WERI-Rb-1 (cell line): Measurements from ENCODE around the gene HOXA9.

Experiments
- DNase-seq: peaks from one replicate; pipeline ENCODE4 v3.0.0-alpha.2; 2020
- H3K27ac ChIP-seq: fragments of 250-450 bp; sonication (Bioruptor Pico); 2 replicates; pipeline ENCODE4 v1.5.1; 2020; ENCODE audit warnings: mild to moderate bottlenecking, moderate library complexity
- H3K27me3 ChIP-seq: fragments of 250-450 bp; sonication (Bioruptor Pico); 2 replicates; pipeline ENCODE4 v1.5.1; 2021; ENCODE audit warnings: mild to moderate bottlenecking, low read depth, moderate library complexity; ENCODE audit not compliant: insufficient read depth, severe bottlenecking
- H3K36me3 ChIP-seq: fragments of 250-450 bp; sonication (Bioruptor Pico); 2 replicates; pipeline ENCODE4 v1.5.1; 2020; ENCODE audit warnings: mild to moderate bottlenecking, moderate library complexity
- H3K4me3 ChIP-seq: 2 replicates; pipeline ENCODE4 v1.5.1; 2011; ENCODE audit warnings: low read depth, mild to moderate bottlenecking, control low read depth, low read length
- H3K9me3 ChIP-seq: fragments of 250-450 bp; sonication (Bioruptor Pico); 2 replicates; pipeline ENCODE4 v1.5.1; 2021; ENCODE audit warnings: mild to moderate bottlenecking, moderate library complexity; ENCODE audit not compliant: severe bottlenecking
- TF ChIP-seq, protein P1 (sequence below): IDR thresholded peaks from 2 replicates; pipeline ENCODE4 v1.5.1; 2011; ENCODE audit warnings: low read depth, mild to moderate bottlenecking, control low read depth, inconsistent platforms, low read length

Gene HOXA9

DNA sequence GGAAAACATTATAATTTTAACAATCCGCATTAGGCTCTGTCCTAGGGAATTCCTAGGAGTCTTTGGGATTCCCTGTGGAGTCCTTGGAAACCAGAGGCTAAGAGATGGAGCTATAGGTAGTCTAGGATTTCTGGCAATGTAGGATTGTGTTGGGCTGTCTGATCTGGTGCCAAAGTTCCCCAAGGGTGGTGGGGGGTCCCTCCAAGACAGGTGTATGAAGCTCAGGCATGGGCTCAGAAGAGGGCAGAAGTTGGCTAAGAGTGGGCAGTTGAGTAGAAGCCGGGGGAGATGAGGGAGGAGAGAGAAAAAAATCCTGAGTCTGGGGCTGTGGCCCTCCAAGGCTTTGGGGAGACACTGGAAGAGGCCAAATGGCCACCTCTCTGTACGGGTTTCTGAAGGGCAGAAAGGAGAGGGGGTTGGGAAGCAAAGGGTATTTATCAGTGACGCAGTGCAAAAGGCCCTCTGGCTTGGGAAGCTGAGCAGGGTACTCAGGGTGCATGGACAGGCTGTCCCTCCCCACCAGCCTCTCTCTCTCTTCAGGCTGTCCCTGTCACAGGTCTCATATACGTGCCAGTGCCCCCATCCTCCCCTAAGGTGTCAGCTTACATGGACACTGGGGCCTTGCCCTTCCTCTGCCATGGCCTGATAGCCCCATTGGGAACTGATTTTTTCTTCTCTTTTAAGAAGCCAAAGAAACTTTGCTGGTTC is 18.7 kb downstream of the HOXA9 start:
- Histone ChIP-seq H3K27ac (no peak overlapping the region), H3K4me3 (no peak overlapping the region), H3K9me3 (no peaks in the 10 kb centered on the region), H3K27me3 (peaks cover 58% of the 10 kb centered on the region), H3K36me3 (no peaks in the 10 kb centered on the region)
- TF ChIP-seq, protein P1, sequence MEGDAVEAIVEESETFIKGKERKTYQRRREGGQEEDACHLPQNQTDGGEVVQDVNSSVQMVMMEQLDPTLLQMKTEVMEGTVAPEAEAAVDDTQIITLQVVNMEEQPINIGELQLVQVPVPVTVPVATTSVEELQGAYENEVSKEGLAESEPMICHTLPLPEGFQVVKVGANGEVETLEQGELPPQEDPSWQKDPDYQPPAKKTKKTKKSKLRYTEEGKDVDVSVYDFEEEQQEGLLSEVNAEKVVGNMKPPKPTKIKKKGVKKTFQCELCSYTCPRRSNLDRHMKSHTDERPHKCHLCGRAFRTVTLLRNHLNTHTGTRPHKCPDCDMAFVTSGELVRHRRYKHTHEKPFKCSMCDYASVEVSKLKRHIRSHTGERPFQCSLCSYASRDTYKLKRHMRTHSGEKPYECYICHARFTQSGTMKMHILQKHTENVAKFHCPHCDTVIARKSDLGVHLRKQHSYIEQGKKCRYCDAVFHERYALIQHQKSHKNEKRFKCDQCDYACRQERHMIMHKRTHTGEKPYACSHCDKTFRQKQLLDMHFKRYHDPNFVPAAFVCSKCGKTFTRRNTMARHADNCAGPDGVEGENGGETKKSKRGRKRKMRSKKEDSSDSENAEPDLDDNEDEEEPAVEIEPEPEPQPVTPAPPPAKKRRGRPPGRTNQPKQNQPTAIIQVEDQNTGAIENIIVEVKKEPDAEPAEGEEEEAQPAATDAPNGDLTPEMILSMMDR: no peak
- DNase-seq: no peak

DNA sequence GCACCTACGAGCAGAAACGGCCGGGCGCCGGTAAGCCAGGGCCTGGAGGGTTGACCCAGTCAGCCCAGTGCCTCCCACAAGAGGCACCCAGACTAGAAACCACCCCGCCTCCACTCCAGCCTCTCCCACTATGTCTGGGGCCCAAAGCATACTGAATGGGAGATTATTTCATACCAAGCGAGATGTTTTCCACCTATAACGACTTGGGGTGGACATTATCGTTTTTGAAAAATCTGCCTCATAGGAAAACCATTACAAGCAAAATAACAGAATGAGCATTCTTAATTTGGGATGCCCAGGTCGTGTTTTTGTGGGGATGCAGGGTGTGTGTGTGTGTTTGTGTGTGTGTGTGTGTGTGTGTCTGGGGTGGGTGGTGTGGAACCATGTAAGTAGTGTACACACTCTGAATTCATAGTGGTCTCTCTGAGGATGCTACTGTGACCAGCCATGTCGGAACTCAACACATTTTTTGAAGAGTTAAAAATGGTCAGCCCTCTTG is 19.4 kb downstream of the HOXA9 start:
- Histone ChIP-seq H3K9me3 (no peaks in the 10 kb centered on the region), H3K27ac (no peak overlapping the region), H3K4me3 (no peak overlapping the region), H3K27me3 (peaks cover 51% of the 10 kb centered on the region), H3K36me3 (no peaks in the 10 kb centered on the region)
- TF ChIP-seq, protein P1: no peak
- no peak for DNase-seq

DNA sequence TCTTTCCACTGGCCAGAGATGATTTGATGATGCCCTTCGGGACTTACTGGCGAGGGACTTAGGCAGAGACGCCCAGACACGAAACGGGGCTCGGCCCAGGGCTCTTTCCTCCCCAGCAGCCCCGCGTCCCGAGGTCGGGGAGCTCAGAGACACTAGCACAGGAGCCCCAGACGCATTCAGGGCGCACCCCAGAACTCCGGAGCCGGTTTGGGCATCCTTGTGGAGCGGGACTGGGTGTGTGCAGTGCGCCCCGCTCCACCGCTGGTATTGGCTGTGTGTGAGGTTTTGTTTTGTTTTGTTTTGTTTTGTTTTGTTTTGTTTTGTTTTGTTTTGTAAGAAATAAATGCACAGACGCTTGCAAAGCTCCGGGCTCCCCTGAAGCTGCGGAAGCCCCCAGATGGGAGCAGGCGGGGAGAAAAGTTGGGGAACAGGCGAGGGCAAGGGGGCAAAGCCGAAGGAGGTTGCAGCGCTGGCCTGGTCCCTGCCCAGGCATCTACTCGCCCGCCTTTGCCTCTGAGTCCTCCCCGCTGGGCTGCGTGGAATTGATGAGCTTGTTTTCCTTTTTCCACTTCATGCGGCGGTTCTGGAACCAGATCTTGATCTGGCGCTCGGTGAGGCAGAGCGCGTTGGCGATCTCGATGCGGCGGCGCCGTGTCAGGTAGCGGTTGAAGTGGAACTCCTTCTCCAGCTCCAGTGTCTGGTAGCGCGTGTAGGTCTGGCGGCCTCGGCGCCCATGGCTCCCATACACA is 20.0 kb downstream of the HOXA9 start:
- Histone ChIP-seq H3K27me3 (peaks cover 48% of the 10 kb centered on the region), H3K27ac (no peak overlapping the region), H3K36me3 (no peaks in the 10 kb centered on the region), H3K9me3 (no peaks in the 10 kb centered on the region), H3K4me3 (no peak overlapping the region)
- DNase-seq: no peak
- TF ChIP-seq, protein P1: no peak

DNA sequence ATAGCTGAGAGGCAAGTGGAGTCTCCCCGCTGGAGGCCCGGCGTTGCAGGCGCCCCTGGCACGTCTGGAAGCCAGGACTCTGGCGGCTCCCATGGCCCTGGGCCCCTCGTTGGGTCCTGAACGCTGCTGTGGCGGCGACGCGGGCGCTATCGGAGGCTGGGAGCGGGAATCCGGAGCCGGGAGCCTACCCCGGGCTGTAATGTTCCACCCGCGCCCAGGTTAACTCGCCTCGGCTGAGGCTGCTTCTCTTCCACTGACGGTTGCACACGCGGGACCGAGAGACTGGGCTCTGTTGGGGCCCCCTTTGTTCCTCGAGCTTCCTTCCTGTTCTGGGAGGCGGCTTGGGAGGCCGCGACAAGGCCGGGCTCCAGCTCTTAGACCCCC is 20.6 kb downstream of the HOXA9 start:
- TF ChIP-seq, protein P1: no peak
- H3K36me3 ChIP-seq: no peaks in the 10 kb centered on the region
- H3K27me3 ChIP-seq: peaks cover 48% of the 10 kb centered on the region
- no peak overlapping the region for H3K4me3 ChIP-seq
- H3K27ac ChIP-seq: no peak overlapping the region
- no peak for DNase-seq
- H3K9me3 ChIP-seq: no peaks in the 10 kb centered on the region

DNA sequence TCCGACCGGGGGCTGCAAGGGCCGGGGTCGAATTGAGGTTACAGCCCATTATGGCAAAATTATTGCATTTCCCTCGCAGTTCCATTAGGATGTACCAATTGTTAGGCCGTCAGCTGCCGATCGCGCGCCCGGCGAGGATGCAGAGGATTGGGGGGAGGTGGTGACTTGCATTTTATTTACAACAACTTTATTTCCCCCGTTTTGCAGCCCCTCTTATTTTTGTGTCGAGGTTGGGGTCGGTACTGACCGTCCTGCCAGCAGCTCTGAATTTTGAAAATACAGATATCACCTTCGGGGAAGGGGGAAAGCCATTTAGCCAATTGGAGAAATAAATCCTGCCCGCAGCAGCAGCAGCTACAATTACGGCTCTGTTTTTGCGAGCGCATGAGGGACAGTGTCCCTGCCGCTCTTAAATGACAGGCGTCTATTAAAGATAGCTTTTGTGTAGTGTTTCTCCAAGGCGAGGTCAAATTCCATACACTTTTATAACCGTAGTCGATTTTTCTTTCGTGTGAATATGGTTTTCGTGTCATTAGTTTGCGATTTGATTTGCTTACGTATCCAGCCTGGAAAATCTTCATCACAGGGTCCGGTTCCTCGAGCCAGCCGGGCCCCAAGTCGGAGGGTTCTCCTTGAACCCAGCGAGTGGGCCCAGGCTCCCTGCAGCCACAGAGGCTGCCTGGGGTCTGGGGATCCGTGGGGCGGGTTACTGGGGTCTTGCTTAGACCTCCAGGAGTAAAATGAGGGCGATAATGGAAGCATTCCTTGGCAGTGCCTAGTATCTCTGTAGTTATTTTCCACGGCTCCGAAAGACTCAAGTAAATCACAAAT is 21.2 kb downstream of the HOXA9 start:
- no peak for DNase-seq
- Histone ChIP-seq H3K27me3 (peaks cover 49% of the 10 kb centered on the region), H3K36me3 (no peaks in the 10 kb centered on the region), H3K4me3 (peak overlapping the region; percentile 56), H3K9me3 (no peaks in the 10 kb centered on the region), H3K27ac (no peak overlapping the region)
- TF ChIP-seq, protein P1: no peak
